ENCODE measurements around the gene CDHR2. TPM values are rescaled to one million over a fixed set of nuclear protein-coding genes. Genes with fewer than 3 reads are reported as not detected.
A peak's percentile ranks its signal among the peaks of the same experiment; 100 is the strongest.

Gene CDHR2
- total RNA-seq, 6 experiments from 2014 or later: not detected

DNA sequence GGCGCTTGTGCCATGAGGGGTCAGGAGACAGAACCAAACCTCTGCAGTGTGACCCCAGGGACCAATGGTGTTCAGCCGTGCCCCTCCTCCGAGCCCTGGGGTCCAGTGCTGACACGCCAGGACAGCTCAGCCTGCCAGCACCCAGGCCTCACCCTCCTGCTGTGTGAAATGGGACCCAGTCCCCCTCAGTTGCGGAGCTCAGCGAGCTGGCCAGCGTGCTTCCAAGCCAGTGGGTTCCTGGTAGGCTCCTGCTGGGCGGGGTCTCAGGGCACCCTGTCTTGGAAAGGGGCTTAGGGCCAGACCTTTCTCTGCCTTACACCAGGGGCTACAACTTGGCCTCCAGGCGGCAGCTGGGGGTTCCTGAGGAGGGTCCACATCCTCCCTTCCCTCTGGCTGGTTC, 16.3 kb upstream of the CDHR2 start:
- no peaks in the 10 kb centered on the region for H3K9me3 Mint-ChIP-seq
- no peak for DNase-seq
- TF ChIP-seq, protein P1, sequence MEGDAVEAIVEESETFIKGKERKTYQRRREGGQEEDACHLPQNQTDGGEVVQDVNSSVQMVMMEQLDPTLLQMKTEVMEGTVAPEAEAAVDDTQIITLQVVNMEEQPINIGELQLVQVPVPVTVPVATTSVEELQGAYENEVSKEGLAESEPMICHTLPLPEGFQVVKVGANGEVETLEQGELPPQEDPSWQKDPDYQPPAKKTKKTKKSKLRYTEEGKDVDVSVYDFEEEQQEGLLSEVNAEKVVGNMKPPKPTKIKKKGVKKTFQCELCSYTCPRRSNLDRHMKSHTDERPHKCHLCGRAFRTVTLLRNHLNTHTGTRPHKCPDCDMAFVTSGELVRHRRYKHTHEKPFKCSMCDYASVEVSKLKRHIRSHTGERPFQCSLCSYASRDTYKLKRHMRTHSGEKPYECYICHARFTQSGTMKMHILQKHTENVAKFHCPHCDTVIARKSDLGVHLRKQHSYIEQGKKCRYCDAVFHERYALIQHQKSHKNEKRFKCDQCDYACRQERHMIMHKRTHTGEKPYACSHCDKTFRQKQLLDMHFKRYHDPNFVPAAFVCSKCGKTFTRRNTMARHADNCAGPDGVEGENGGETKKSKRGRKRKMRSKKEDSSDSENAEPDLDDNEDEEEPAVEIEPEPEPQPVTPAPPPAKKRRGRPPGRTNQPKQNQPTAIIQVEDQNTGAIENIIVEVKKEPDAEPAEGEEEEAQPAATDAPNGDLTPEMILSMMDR (IDR thresholded peaks at IDR 0.05): no peak
- H3K27ac Mint-ChIP-seq: no peak overlapping the region
- H3K4me1 Mint-ChIP-seq (ENCODE audit: low read depth): peaks cover 30% of the 10 kb centered on the region
- H3K4me3 Mint-ChIP-seq: no peak overlapping the region
- no peaks in the 10 kb centered on the region for H3K36me3 Mint-ChIP-seq (ENCODE audit: low read depth)
- H3K27me3 Mint-ChIP-seq (ENCODE audit: insufficient read depth): no peaks in the 10 kb centered on the region; the same call in 1 of the 2 replicates

DNA sequence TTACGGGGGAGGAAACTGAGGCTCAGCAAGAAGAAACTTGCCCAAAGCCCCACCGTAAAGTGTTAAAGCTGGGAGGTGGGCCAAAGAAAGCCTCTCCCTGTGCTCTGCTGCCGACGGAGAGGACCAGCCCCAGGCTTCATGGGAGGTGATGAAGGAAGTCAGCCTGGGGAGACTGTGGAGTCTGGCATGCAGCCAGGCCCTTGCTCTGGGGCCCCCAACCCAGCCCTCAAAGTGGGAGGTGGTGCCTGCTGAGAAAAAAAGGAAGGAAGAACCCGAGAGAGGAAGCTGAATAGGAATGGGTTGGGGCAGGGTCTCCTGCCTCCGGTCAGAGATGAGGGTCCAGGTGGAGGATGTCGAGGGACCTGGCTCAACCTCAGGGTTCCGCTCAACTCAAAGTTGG, 15.8 kb upstream of the CDHR2 start:
- H3K27ac Mint-ChIP-seq: no peak overlapping the region
- no peak for DNase-seq
- H3K36me3 Mint-ChIP-seq (ENCODE audit: low read depth): no peaks in the 10 kb centered on the region

DNA sequence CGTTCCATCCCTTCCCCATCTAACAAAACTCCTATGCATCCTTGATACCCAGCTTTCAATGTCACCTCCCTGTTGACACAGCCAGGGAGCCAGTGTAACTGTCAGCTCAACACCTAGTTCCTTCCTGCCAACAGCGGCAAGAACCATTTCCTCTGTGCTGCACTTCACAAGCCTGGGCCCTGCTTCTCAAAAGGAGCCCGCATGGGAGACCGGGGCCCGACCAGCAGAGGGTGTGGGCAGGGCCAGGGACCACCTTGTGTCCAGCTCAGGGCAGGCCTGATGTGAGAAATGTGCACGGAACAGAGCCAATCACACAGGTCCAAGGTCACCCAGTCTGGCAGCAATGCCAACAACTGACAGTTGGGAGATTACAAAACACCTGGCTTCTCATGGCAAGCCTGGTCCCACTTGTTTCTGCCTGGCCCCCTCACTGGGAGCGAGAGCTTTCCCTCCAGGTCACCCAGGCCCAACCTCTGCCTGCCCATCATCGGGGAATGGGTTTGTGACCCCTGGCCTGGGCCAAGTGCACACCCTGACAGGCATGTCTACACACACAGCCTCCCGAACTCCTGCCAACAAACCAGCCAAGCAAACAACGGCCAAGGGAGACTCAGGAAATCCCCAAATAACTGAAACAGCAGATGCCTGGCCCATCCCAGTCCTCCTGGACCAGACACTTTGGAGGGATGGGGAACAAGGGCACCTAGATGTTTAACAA, 15.1 kb upstream of the CDHR2 start:
- no peaks in the 10 kb centered on the region for H3K36me3 Mint-ChIP-seq (ENCODE audit: low read depth)

More for the DNA sequence above, 15.8 kb upstream of the CDHR2 start:
- Mint-ChIP-seq H3K9me3 (no peaks in the 10 kb centered on the region), H3K27me3 (ENCODE audit: insufficient read depth) (no peaks in the 10 kb centered on the region; the same call in 1 of the 2 replicates), H3K4me3 (no peak overlapping the region), H3K4me1 (ENCODE audit: low read depth) (peaks cover 35% of the 10 kb centered on the region)
- TF ChIP-seq, protein P1 (IDR thresholded peaks at IDR 0.05): no peak

DNA sequence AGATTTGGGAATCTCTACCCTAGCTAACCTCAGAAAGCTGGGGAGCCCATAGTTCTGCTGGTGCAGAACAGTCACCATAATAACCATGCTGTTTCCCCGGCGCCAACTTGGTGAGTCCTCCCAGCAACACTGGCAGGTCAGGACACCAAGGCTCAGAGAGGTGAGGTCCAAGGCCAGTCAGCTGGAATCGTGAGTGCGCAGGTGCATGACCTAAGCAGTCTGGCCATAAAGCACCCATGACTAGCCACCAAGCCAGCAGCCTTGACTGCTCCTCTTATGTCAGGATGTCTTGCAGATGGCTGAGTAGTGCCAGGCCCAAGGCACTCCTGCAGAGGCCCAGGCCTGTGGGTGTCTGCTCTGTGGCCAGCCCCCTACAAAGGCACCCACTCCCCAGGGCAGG, 14.5 kb upstream of the CDHR2 start:
- Mint-ChIP-seq H3K4me1 (ENCODE audit: low read depth) (peaks cover 43% of the 10 kb centered on the region), H3K4me3 (no peak overlapping the region), H3K27me3 (ENCODE audit: insufficient read depth) (no peaks in the 10 kb centered on the region; the same call in 1 of the 2 replicates), H3K9me3 (no peaks in the 10 kb centered on the region), H3K27ac (peak overlapping the region; percentile 27; the same call in 1 of the 2 replicates), H3K36me3 (ENCODE audit: low read depth) (no peaks in the 10 kb centered on the region)
- DNase-seq: no peak
- TF ChIP-seq, protein P1 (IDR thresholded peaks at IDR 0.05): no peak

More for the DNA sequence above, 15.1 kb upstream of the CDHR2 start:
- no peak for DNase-seq
- TF ChIP-seq, protein P1 (IDR thresholded peaks at IDR 0.05): no peak; the same call in 1 of the 2 replicates
- Mint-ChIP-seq H3K9me3 (no peaks in the 10 kb centered on the region), H3K4me1 (ENCODE audit: low read depth) (peaks cover 42% of the 10 kb centered on the region), H3K4me3 (no peak overlapping the region), H3K27ac (peak overlapping the region; percentile 27), H3K27me3 (ENCODE audit: insufficient read depth) (no peaks in the 10 kb centered on the region; the same call in 1 of the 2 replicates)

DNA sequence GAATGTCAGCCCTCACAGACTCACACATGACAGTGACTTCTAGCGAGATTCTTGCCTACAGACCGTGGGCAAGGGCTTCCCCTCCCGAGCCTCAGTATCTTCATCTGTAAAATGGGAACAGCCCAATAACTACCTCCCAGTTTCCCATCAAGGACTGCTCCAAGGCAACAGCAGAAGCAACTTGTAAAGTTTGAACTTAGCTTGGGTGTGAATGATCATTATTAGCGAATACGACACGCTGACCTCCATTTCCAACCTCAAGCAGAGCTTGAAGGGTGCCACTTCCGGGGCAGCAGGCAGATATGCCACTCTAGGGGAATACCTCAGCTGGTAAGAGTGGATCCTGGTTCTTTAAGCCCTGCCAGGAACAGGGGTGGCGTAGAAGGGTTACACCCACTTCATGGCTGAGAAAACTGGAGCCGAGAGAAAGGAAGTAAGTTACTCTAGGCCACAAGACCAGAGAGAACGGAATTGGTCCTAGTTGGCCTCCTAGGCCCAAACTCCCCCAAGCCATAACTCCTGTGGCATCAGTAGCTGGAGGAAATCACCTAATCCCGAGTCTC, 14.0 kb upstream of the CDHR2 start:
- TF ChIP-seq, protein P1 (IDR thresholded peaks at IDR 0.05): no peak
- H3K27me3 Mint-ChIP-seq (ENCODE audit: insufficient read depth): no peaks in the 10 kb centered on the region; the same call in 1 of the 2 replicates
- DNase-seq: no peak
- no peaks in the 10 kb centered on the region for H3K9me3 Mint-ChIP-seq
- H3K36me3 Mint-ChIP-seq (ENCODE audit: low read depth): no peaks in the 10 kb centered on the region
- peak overlapping the region; percentile 95 for H3K4me3 Mint-ChIP-seq
- peak overlapping the region; percentile 98; the same call in 1 of the 2 replicates for H3K27ac Mint-ChIP-seq
- H3K4me1 Mint-ChIP-seq (ENCODE audit: low read depth): peaks cover 43% of the 10 kb centered on the region
